Stimulated activated CD4-positive, alpha-beta T cell treated with anti-CD3 and anti-CD28 coated beads, Interleukin-15, amount 100 ng/mL, for 1 hour (primary cell): ENCODE results near the gene IFNLR1.
"Not testable (repeated sequence)": the region's sequence is repeated elsewhere in the genome, so short reads cannot be mapped to it uniquely, and the experiment has no call there.

Experiments used
- DNase-seq, 2 donors: peaks; one replicate each; pipeline ENCODE4 v3.0.0-alpha.2; 2020; ENCODE audit warnings: low read depth in 1 of 2, low spot score in 1 of 2

IFNLR1 gene

GRCh38 chr1:24186993-24187790 lies at the start of gene IFNLR1:
Gene IFNLR1 (minus strand): TSS chr1:24187289. CDS start chr1:24187248, 41 bp downstream.
- DNase-seq: peak; percentile 27 to 73

- peak in 1 of 2 donors; percentile 7 for DNase-seq
These were observed 49.1 kb upstream of the IFNLR1 start for GRCh38 chr1:24235921-24236788.

- DNase-seq: no peak
These were observed 46.9 kb upstream of the IFNLR1 start for GRCh38 chr1:24233684-24234600.

- no peak for DNase-seq
These were observed 44.6 kb upstream of the IFNLR1 start for GRCh38 chr1:24231701-24232100.

- no peak for DNase-seq
These were observed 41.2 kb upstream of the IFNLR1 start for GRCh38 chr1:24228311-24228710.

- no peak for DNase-seq
These were observed 39.7 kb upstream of the IFNLR1 start for GRCh38 chr1:24226749-24227148.

GRCh38 chr1:24224761-24225160 lies 37.7 kb upstream of the IFNLR1 start:
- DNase-seq: no peak

GRCh38 chr1:24224086-24224485 lies 37.0 kb upstream of the IFNLR1 start:
- DNase-seq: no peak

- DNase-seq: no peak
These were observed 35.7 kb upstream of the IFNLR1 start for GRCh38 chr1:24222793-24223192.

GRCh38 chr1:24222008-24222605 lies 35.0 kb upstream of the IFNLR1 start:
- DNase-seq: no peak

GRCh38 chr1:24221246-24221645 lies 34.2 kb upstream of the IFNLR1 start:
- DNase-seq: no peak

- no peak for DNase-seq
These were observed 29.4 kb upstream of the IFNLR1 start for GRCh38 chr1:24216276-24217074.

- no peak for DNase-seq
These were observed 28.2 kb upstream of the IFNLR1 start for GRCh38 chr1:24215226-24215814.

GRCh38 chr1:24212376-24212775 lies 25.3 kb upstream of the IFNLR1 start:
- no peak for DNase-seq

- DNase-seq: no peak
These were observed 23.1 kb upstream of the IFNLR1 start for GRCh38 chr1:24210195-24210627.

GRCh38 chr1:24209097-24209496 lies 22.0 kb upstream of the IFNLR1 start:
- no peak for DNase-seq

GRCh38 chr1:24207709-24208108 lies 20.6 kb upstream of the IFNLR1 start:
- DNase-seq: no peak

- DNase-seq: not testable (repeated sequence)
These were observed 20.3 kb upstream of the IFNLR1 start for GRCh38 chr1:24207395-24207687.

- no peak for DNase-seq
These were observed 19.7 kb upstream of the IFNLR1 start for GRCh38 chr1:24206516-24207394.
